Measurements from ENCODE around the gene USF2. TPM values are rescaled to one million over a fixed set of nuclear protein-coding genes. Genes with fewer than 3 reads are reported as not detected.

Gene USF2
- total and polyA plus RNA-seq, 2 donors (not counting 1 experiment from before 2014, with no cell fraction given): 318 to 377 TPM

- Histone ChIP-seq H3K79me2 (ENCODE audit: control insufficient read depth, insufficient read depth, low read length) (peaks cover 13% of the 10 kb centered on the region), H2AFZ (ENCODE audit: insufficient read depth, low read depth, low read length, poor library complexity, severe bottlenecking) (no peak overlapping the region), H3K9ac (ENCODE audit: low read length) (no peak overlapping the region), H3K4me1 (ENCODE audit: control insufficient read depth in 2 of 2, insufficient read depth in 2 of 2, low read length in 2 of 2) (peaks cover 38 to 42% of the 10 kb centered on the region in 2 donors), H3K36me3 (replicated peaks in 1 of 2; ENCODE audit: control extremely low read depth in 1 of 2, control insufficient read depth in 1 of 2, extremely low read depth in 1 of 2, insufficient read depth in 2 of 2, low read length in 1 of 2) (peaks cover 0 to 21% of the 10 kb centered on the region in 2 experiments), H3K4me2 (replicated peaks; ENCODE audit: low read depth, low read length, poor library complexity, severe bottlenecking) (peak overlapping the region; percentile 26), H3K27me3 (replicated peaks in 1 of 4; ENCODE audit: control extremely low read depth in 1 of 4, control insufficient read depth in 3 of 4, insufficient read depth in 4 of 4, low read length in 3 of 4) (no peaks in the 10 kb centered on the region), H4K20me1 (ENCODE audit: control insufficient read depth, insufficient read depth, low read length, poor library complexity, severe bottlenecking) (peaks cover 17% of the 10 kb centered on the region), H3K9me3 (ENCODE audit: control extremely low read depth in 1 of 3, control insufficient read depth in 2 of 3, insufficient read depth in 1 of 3, low read length in 2 of 3) (no peaks in the 10 kb centered on the region), H3K4me3 (ENCODE audit: control extremely low read depth in 1 of 5, extremely low read depth in 1 of 5, insufficient read depth in 1 of 5, low read depth in 2 of 5, low read length in 4 of 5) (no peak overlapping the region), H3K27ac (ENCODE audit: low read length in 2 of 2) (peak overlapping the region in 1 of 2 donors; percentile 10)
- WGBS (ENCODE audit: insufficient coverage): 81% methylated on average over 2 of the region's 4 CpGs
- no peak for TF ChIP-seq EZH2 (IDR thresholded peaks at IDR 0.05; ENCODE audit: borderline replicate concordance, insufficient read depth, low read depth, low read length, poor library complexity, severe bottlenecking)
- no peak for TF ChIP-seq CTCF (IDR thresholded peaks at IDR 0.05)
- intact Hi-C loops (cut with micrococcal nuclease): loop anchor here (5.0 kb wide), 2 partner anchors 41 to 66 kb away; partner anchors contain the start of gene FFAR1
- ChIA-PET CTCF (interaction anchor here (0.9 to 1.5 kb wide), 9 partner anchors 8 to 216 kb away, joined by 3 to 4 read pairs (median 3); partner anchors contain the start of genes FFAR1 and USF2), POLR2A (interaction anchor here (0.5 to 1.3 kb wide), 6 partner anchors 9 to 199 kb away, joined by 3 to 10 read pairs (median 6); partner anchors contain the start of genes CD22 and USF2)
- peaks cover 45% of the 10 kb centered on the region for H3K4me1 Mint-ChIP-seq
- H3K27ac Mint-ChIP-seq: peak overlapping the region; percentile 83
- H3K27me3 Mint-ChIP-seq: no peaks in the 10 kb centered on the region
- no peak for DNase-seq
- H3K9me3 Mint-ChIP-seq (ENCODE audit: insufficient read depth): no peaks in the 10 kb centered on the region
- ATAC-seq (ENCODE audit: low read depth): no peak
- peak overlapping the region; percentile 40 for H3K4me3 Mint-ChIP-seq
Observed at GRCh38 chr19:35281303-35281702, 12.5 kb downstream of the USF2 start.

Data from B cell (primary cell).